GM21390 (cell line): ENCODE results near the gene LY6G6C.

Source experiments
- ATAC-seq: cut with Tn5 transposase; IDR thresholded peaks from one replicate; pipeline ENCODE4 v1.9.1; 2021; ENCODE audit not compliant: unreplicated experiment

Gene LY6G6C

DNA sequence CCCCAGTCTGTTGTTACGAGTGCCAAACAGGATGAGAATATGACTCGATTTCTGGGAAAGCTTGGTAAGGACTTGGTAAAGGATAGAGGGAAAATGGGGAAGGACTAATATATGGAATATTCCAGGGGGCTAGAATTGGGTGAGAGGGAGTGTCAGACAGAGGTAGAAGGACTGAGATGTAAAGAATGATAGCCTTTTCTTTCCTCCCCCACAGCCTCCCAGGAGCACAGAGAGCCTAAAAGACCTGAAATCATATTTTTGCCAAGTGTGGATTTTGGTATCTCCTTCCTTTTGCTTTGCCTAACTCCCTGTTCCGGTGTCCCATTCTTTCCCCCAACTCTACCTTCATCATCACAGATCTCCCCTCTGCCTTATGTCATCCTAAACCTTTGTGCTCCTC lies 21.3 kb upstream of the LY6G6C start:
- no peak for ATAC-seq

DNA sequence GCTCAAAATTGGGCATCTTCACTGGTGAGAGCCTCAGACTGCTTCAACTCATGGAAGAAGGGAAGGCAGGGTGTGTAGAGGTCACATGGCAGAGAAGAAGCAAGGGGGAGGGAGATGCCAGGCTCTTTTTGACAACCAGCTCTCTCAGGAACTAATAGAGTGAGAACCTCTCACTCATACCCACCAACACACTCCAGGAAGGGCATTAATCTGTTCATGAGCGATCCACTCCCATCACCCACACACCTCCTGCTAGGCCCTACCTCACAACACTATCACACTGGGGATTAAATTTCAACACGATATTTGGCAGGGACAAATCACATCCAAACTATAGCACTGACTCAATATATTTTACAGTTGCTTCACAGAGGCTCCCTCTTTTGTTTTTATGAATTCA lies 20.3 kb upstream of the LY6G6C start:
- ATAC-seq = no peak

DNA sequence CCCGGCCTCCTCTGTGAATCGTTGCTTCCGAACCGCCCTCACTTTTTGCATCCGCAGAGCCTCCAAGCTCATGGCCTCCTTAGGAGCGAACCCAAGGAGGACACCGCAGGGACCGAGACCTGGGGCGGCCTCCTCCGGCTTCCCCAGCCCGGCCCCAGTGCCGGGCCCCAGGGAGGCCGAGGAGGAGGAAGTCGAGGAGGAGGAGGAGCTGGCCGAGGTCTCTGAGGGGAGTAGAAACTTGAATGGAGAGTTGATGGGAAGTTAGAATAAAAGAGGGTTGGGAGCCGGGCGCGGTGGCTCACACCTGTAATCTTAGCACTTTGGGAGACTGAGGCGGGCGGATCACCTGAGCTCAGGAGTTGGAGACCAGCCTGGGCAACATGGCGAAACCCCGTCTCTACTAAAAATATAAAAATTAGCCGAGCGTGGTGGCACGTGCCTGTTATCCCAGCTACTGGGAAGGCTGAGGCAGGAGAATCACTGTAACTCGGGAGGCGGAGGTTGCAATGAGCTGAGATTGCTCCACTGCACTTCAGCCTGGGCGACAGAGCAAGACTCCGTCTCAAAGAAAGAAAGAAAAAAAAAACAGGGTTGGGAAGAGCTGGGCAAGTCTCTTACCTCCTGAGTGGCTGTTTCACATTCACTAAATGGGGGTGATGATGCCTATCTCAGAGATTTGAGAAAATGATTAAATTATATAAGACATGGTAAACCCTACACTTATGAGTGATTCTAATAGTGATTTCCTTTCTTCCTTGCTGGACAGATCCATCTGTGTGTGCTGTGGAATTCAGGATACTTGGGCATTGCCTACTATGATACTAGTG lies 19.1 kb upstream of the LY6G6C start:
- ATAC-seq = no peak

DNA sequence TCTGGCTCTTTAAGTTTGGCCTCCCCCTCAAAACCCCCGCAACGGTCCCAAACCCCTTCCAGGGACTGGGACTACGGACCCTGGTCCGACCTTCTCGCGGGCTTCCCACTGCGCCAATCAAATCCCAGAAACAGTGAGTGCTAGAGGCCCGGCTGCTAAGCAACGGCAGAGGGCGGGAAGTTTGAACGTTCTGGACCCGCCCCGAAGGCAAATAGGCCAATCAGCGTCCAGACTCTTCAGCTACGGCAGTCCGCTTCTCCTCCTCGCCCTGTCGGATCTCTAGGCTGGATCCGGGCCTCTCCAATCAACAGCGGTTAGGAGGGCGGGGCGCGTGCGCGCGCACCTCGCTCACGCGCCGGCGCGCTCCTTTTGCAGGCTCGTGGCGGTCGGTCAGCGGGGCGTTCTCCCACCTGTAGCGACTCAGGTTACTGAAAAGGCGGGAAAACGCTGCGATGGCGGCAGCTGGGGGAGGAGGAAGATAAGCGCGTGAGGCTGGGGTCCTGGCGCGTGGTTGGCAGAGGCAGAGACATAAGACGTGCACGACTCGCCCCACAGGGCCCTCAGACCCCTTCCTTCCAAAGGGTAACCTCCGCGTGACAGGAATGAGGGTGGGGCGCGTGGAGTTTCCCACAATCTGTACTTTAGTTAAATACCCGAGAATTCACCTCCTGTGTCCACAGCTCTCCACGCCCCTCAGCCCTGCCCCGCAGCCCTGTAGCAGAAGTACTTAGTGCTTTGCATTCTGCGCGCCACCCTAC lies 18.3 kb upstream of the LY6G6C start, which contains the start of gene MSH5:
Gene MSH5, plus strand, starts transcription at position 367 of the 758 bp plus-strand sequence. CDS start 462 bp downstream, outside the sequence.
- peak; percentile 69 for ATAC-seq

DNA sequence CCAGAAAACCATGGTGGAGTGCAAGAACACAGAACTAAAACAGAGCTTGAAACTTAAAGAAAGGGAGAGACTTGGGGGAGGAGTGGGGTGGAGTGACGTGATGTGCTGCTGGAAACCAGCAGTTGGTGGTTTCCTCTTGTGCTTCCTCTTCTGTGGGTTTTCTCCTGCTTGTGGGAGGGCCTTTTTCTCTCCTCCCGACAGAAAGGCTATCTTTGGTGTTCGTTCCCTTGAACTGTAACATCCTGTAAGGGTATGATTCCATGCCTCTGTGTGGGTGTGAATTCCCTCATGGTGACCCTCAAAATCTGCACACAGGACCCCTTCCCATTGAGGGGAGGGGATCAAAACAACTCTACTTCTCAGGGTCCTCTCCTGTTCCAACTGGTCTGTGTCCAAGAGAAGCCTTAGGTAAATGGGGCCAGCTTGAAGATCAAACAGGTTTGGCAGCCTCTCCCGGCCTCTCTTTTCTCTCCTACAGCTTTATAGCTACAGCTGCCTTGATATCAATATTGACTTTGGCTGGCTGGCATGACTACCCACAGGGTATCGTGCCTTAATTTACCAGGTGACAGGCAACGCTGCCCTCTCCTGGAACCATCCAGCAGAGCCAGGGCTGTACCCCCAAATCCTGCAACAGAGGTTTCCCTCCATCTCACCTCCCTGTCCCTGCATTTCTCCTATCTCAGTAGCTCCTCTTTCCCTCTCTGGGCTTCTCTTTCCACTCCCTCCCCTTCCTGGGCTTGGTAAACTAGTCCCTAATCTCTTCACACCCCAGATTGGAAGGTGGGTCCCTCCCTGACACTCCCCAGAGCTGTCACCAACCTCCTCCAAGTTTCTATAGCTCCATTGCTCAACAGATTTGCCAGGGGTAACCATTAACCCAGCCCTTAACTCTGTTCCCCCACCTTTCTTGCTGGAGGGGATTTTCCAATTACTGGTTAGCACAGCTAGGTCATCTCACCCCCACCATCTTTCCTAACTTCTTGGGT lies 16.7 kb upstream of the LY6G6C start:
- ATAC-seq = no peak

DNA sequence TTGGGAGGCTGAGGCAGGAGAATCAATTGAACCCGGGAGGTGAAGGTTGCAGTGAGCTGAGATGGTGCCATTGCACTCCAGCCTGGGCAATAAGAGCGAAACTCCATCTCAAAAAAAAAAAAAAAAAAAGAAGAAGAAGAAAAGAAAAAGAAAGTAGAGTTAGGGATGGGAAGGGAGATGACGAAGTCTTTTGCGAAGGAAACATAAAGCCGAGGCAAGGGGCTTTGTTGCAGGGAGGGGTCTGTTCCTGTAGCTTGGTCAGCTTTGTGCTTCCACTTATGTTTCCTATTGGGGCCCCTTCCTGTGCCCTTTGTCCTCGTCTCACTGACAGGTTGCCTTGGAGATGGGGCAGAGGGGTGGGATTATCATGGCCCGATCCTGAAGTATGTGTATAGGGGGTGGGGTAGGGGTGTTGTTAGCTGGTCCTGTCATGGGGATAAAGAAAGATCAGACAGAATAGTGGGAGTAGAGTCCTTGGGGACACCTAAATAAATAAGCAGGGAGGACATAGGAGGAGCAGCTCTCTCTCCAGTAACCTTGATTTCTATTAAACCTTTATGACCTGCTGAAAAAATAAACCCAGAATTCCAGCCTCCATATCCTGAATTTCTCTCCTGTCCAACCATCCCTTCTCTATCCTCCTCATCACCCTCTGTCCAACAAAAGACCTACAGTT lies 15.9 kb upstream of the LY6G6C start:
- ATAC-seq = no peak

DNA sequence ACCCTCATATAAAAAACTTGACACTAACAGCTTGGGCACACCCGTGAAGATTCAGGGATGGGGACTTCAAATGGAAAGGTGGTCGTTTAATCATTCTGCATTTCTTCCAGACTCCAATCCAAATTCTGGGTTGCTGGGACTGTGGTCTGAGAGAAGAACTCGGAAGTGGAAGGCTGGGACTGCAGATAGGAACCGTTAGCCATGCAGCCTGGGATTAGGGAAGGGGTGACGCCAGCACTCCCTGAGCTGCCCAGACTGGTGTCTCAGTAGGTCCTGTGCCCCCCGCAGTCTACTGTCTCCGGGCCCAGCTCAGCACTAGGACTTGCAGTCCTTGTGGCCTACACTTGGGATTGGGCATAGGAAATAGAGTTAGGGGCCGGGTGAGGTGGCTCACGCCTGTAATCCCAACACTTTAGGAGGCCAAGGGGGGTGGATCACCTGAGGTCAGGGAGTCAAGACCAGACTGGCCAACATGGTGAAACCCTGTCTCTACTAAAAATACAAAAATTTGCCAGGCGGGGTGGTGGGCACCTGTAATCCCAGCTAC lies 15.3 kb upstream of the LY6G6C start:
- ATAC-seq = no peak

DNA sequence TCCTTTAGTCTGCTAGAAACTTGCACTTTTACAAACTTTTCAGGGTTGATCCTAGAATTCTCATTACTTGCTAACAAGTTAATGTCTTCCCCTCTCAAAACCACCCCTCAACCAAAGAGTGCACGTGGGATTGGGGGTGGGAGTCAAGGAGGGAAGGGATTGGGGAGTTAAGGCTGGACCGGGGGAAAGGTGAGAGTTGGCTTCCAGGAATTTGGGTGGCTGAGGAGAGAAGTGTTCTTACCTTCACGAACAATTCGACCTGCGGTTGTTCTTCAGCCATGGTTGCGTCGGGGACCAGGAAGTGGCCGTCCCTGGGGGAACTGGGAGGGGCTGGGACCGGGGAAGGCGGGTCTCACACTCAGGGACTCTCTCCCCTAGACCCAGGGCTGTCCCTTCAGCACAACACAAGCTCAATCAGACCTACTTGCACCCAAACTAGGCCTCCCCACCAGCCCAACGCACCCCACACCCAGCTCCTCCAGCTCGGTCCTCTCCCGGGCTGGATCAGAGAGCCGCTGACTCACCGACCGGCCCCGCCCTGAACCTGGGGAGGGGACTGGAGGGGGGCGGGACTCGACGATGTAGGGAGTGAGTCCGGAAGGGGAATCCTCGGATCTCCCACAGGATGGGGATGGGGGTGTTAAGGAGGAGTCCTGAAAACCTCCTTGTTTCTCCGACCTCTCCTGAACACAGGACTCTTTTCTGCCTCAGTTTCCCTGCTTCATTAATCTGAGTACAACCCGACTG lies 14.6 kb upstream of the LY6G6C start, which contains the start of gene CLIC1:
Gene CLIC1, minus strand, starts transcription at position 510 of the 747 bp plus-strand sequence. Its CDS starts 230 bp downstream, at position 280.
- ATAC-seq = no peak

DNA sequence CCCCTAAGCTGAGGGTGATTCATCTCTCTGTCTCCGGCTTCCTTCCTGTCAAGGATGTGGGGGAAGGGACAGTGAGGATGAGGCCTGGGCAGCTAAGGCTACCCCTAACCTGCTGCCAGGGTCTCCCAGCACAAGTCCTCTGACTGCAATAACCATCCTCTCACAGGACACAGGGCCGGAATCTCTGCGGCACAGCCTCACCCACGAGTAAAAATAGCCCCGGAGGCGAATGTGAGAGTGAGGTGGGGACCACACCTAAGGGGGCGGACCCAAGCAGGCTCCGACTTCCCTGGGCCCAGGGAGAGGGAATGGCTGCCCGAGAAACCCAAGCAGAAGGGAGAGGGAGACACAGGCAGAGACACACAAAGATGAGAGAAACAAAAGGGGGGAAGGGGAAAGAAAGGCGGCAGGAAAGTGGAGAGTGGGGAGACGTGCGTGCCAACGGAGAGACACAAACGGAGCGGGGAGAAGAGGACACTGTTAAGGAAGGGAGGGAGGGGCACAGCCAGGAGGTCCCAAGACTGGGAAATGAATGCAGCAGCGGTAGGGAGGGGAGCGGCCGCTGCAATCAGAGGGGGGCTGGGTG lies 13.4 kb upstream of the LY6G6C start:
- ATAC-seq = no peak

DNA sequence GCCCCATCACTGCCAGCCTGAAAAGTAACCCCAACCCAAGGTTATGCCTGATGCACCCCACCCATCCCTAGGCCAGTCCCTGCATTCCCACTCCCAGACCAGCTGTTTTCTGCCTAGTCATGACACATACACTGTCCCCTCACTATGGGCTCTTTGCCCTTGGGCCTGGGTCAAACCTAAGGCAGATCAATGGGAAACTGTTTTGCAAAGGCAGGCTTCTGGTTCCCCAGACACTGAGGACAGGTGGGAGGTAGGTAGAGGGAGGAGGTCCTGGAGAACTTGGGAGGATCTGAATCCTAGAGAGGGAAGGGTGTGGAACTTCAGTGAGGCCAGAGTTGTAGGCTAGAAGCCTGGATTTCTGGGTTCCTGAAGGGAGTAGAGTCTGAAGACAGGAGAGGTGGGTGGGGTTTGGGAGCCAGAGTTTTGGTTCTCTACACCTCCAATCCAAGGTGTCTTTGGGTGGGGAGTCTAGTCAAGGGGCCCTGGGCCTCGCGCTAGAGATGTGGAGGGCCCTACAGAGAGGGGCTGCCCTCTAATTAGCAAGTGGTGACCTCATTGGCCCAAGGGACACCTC lies 12.8 kb upstream of the LY6G6C start:
- ATAC-seq = no peak

DNA sequence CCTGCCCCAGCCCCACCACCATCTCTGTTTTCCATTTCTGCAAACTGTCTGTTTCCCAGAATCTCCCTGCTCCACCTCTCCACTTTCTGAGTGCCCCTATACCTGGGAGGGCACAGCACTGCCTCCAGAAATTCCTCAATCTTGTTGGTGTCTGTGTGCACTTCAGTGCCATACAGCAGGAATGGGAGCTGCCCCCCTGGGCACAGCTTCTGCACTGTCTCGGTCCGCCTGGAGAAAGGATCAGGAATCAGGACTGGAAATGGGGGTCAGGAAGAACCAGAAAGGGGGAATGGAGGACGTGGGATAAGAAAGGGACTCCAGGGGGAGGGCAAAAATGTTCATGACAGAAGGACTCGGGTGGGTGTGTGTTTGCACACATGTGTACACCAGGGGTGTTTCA lies 12.2 kb upstream of the LY6G6C start:
- no peak for ATAC-seq

DNA sequence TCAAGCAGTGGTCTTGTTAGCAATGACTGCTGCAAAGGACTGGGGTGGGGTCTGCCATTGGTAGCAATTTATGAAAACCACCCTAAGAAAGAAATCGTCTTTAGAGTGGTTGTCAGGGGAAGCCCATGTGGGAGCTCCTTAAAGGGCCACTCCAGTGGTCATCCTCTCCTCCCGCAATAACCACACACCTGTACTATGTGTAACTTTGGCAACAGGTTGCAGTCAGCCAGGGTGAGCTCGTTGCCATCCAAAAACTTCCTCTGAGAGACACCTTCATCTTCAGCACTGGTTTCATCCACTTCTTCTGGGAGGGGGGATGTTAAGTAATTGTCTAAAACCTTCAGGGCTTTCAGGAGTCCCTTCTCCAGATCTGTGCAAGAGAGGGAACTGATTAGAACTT lies 10.5 kb upstream of the LY6G6C start:
- no peak for ATAC-seq

DNA sequence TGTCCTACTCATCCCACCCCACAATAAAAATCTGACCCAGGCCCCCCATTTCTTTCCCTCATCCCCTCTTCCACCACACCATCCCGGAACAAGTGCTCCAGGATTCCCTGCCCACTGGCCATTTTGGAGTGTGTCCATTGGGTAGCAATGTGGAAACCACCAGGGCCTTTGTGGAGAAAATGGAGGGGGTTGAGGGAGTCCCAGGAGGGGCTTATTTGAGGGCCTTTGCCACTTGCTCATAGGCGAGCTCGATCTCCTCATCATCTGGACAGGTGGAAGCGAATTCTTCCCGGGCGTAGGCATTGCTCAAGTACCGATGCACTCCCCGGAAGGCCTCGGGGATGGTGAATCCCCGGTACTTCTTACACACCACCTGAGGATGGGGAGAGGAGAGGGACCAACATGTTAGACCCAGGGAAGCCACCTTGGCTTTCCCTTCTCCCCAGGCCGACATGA lies 9.1 kb upstream of the LY6G6C start:
- ATAC-seq = no peak

DNA sequence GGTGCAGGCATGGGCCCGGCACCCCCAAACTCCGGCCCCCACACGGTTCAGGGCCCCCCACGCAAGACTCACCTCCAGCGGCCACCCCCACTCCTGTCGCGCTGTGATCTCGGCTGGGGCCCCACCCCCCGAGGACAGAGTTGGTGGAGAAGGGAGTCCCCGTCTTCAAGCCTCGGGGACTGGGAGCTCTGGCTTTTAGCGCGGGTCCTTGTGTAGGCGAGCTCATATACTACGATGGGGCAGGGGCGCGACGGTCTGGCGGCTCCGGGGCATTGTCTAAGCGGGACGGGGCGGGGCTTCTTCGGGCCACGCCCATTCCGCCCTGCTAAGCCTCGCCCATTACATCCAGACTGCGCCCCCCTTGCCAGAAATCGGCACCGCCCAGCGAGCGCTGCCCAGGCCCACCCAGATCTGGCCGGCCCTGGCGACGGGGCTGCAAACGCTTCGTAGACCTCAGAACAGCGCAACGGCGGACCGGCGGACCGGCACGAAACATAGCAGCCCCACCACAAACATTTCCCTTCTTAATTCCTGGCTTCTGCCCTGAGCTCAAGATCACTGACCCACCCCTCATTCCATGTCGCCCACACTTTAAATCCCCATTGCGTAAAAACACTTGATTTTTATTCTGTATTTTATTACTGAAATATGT lies 8.6 kb upstream of the LY6G6C start:
- peak; percentile 33 for ATAC-seq

DNA sequence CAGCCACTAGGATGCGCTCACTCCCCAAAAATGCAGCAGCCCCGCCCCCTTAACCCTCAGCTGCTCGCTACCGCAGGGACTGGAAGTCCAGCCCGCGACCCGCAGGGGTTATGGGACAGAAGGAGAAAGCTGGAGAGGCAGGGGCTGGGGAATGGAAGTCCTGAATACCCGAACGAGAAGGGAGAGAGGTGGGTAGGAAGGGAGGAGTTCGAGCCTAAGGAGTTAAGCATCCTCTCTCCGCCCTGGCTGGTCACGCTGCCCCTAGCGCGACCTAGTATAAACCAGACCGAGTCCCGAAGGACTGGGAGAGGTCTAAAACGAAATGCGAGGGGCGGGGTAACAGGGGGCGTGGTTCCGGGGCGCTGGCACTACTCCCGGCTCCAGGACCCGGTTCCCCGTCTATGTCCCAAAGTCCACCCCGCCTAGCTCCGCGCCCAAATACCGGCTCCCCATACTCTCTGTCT lies 8.0 kb upstream of the LY6G6C start:
- peak; percentile 45 for ATAC-seq

DNA sequence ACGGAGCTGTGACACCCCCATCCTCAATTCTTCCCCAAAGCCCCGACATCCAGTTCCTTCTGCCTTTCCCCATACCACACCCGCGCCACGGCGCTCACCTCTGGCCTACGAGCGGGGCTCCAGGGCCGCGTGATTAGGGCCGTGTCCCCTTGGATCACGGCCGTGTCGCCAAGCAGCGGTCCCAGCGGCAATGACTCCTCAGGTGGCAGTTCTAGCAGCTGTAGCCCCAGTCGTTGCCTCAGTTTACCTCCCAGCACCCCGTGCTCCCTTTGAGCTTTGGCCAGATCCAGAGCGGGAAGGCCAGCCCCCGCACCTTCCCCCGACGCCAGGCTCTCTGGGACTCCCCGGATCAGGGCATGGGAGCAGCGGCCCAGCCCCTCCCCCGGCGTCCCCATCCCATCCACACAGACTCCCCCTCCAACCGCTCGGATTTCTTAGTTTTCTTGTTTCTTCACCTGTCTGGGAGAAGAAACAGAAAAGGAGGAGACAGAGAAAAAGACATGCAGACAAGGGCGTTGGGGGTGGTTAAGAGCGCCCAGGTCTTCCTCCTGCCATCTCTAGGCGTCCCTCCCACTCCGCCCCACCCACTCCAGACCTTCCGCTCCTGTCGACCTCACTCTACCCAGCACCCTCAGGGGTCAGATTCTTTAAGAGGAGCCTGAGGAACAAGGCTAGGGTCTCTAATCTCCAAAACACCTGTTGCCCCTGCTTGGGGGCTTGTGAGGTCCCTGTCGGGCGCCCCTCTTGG lies 7.4 kb upstream of the LY6G6C start, which contains the start of gene DDAH2:
Gene DDAH2, minus strand, starts transcription at position 533 of the 748 bp plus-strand sequence. Its CDS starts 138 bp downstream, at position 395.
- no peak for ATAC-seq
